Activated naive CD4-positive, alpha-beta T cell treated with anti-CD3 and anti-CD28 coated beads, Interleukin-2, amount 50 U/mL, for 16 hours (primary cell): ENCODE data around the gene CNN2.
A peak's percentile ranks its signal among the peaks of the same experiment; 100 is the strongest.

ENCODE experiments used
- DNase-seq: peaks from one replicate; pipeline ENCODE4 v3.0.0-alpha.2; 2020

CNN2 gene

DNA sequence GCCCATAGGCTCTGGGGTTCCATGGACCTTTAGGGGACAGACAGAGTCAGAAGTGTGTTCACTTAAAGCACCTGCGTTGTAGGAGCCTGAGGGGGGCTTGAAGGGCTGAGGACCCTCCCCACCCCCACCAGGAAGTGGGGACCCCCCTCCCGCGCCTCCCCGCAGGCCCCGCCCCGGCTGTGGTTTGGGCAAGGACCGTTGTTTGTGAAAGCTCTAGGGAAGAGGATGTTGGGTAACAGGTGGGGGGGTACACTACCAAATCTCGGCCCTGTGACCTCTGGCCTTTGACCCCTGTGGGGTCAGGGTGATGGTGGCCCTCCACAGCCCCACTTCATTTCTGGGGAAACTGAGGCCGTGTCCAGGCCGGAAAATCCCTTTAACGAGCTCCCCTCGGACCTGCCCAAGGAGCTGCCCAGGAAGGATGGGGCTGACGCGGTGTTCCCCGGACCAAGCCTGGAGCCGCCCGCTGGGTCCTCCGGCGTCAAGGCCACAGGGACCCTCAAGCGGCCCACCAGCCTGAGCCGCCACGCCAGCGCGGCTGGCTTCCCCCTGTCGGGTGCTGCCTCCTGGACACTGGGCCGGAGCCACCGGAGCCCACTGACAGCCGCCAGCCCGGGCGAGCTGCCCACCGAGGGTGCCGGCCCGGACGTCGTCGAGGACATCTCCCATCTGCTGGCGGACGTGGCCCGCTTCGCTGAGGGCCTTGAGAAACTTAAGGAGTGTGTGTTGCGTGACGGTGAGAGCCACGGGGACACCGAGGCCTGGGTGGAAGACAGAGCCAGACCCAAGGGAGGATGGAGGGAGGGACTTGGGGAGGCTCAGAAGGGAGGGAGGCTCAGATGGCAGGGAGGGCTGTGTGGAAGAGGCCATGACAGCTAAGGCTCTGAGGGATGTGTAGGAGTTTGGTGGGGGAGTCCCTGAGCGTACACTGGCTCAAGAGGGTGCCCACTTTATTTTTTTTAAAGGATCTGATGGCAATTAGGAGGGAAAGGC lies 41.9 kb downstream of the CNN2 start:
- peak; percentile 55 for DNase-seq

DNA sequence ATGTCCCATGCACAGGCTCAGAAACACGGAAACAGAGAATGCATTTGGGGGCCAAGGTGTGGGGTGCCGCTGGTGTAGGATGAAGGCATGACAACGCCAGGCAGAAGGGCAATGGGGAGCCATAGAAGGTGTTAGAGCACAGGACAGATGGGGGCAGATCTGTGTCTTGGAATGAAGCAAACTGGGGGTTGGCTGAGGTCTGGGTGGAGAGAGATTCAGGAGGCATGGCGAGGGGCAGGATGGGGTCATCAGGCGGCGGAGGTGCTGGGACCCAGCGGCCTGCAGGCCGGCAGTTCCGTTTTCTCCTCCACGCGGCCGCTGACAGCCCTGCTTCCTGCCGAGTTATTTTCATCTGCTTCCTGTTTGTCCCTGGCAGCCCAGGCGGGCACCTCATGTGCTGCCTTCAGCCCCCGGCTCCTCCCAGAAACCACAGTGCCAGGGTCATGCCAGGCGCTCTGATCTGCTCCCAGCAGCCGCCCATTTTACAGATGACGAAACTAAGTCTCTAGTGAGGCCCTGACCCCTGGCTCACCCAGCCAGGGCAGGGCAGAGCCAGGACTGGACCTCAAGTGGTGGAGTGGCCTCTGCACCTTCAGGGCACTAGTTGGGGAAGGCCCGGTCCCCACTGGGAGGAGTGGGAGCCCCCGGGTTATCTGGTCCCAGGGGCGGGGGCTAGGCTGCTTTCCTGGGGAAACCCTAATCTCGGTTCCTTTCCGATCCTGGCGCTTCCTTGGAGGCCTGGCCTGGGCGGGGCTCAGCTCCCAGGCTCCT lies 42.8 kb downstream of the CNN2 start:
- peak; percentile 45 for DNase-seq

DNA sequence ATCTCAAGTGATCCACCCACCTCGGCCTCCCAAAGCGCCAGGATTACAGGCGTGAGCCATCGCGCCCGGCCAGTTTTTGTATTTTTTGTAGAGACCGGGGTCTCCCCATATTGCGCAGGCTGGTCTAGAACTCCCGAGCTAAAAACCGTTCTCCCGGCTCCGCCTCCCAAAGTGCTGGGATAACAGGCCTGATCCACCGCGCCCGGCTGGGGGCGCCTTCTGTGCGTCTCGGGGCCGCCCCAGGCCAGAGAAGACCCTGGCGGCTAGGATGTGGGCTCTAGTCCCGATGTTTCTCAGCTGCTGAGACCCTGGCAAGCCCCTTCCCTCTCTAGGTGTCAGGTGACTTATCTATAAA lies 44.1 kb downstream of the CNN2 start:
- DNase-seq, result no peak

DNA sequence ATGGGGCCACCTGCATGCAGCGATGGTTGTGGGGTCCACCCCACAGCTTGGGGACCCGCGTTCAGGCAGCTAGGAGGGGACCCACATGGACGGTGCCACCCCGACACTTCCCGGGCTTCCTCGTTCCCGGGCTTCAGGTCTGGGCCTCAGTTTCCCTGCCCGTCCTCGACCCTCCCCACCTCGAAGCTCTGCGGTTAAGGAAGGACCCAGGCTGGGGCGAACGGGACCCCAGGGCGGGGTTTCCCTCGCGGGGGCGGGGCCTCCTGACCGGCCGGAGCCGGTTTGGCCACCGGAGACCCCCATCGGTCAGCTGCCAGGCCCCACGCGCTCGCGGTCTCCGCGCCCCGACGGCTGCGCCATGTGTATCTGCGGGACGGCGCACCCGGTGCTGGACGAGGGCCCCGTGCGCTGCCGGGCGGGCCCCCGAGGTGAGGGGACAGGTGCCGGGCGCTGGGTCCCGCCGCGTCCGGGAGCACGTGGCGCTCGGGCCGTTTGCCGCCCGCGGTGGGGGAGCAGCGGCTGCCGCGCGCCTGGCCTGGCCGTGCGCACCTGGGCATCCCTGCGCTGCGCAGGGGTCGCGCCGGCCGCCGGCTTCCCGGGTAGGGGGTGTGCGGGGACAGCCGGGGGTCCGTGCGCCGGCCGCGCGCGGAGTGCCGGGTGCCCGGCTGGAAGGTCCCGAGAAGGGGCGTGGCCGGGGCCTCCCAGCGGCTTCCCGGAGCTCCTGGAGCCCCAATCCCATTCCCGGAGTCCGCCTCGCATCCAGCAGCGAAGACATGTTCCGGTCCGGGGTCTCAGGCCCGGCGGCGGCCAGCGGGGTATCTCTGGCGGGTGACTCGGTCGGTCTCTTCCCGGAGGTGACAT lies 44.8 kb downstream of the CNN2 start:
- no peak for DNase-seq

DNA sequence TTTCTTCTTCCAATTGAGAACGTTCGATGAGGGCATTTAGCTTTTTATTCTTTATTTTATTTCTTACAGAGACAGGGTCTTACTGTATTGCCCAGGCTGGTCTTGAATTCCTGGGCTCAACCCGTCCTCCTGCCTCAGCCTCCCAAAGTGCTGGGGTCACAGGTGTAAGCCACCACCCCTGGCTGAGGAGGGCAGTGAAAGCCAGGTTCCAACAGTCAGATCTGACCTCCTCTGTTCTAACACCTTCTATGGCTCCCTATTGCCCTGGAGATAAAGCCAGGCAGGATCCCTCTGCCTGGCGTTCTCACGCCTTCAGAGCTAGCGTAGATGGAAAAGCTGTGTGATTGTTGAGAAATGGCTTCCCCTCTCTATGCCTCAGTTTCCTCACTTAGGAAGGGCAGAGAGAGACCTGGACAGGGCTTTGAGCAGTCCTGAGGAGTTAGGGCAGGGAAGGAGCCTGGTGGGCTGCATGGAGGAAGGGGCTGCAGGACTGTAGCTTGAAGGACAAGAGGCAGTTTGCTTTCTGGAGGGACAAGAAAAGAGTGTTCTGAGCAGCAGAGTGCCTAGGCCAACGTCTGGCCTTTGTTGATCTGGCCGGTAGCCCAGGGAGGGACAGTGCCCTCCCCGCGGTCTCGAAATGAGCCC lies 46.1 kb downstream of the CNN2 start:
- DNase-seq, result no peak

DNA sequence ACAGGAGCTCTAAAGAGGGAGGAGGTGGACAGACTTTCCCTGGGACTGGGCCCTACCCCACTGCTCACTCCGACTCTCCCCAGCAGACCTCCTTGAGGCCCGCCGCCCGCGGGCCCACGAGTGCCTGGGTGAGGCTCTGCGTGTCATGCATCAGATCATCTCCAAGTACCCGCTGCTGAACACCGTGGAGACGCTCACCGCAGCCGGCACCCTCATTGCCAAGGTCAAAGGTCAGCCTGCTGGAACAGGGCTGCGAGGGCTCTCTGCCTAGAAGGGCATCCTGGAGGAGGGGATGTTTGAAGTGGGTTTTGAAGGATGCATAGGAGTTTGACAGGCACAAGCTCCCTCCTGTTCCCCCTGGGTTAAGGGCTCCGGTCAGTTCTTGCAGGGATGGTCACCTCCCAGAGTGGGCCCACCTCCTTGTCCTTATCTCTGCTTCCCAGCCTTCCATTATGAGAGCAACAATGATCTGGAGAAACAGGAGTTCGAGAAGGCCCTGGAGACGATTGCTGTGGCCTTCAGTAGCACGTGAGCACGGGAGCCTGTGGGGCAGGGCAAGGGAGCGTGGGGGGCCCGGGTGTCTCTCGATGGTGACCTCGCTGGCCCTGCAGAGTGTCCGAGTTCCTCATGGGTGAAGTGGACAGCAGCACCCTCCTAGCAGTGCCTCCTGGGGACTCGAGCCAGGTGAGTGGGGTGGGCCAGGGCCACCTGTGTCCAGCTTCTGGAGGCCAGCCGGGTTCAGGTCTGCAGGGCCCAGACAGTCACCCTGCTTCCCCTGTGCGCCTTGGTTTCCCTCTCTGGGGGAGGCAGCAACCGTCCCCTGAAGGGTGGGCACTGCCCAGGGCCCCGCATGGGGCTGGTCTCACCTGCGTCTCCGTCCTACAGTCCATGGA lies 46.9 kb downstream of the CNN2 start:
- DNase-seq, result peak; percentile 26

DNA sequence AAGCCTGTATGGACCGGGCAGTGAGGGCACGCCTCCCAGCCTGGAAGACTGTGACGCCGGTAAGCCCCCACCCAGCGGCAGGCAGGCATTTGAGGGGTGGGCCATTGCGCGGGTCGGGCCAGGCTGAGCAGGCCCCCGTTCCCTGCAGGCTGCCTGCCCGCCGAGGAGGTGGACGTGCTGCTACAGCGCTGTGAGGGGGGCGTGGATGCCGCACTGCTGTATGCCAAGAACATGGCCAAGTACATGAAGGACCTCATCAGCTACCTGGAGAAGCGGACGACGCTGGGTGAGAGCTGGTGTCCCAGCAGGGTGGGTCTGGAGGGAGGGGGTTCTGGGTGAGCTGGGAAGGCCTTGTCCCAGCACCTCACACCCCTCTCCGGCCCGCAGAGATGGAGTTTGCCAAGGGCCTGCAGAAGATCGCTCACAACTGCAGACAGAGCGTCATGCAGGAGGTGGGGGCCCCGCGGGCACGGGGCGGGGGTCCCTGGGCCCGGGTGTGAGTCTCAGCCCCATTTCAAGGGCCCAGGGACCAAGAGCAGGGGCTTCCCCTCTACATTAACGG lies 47.6 kb downstream of the CNN2 start:
- DNase-seq, result peak; percentile 12

DNA sequence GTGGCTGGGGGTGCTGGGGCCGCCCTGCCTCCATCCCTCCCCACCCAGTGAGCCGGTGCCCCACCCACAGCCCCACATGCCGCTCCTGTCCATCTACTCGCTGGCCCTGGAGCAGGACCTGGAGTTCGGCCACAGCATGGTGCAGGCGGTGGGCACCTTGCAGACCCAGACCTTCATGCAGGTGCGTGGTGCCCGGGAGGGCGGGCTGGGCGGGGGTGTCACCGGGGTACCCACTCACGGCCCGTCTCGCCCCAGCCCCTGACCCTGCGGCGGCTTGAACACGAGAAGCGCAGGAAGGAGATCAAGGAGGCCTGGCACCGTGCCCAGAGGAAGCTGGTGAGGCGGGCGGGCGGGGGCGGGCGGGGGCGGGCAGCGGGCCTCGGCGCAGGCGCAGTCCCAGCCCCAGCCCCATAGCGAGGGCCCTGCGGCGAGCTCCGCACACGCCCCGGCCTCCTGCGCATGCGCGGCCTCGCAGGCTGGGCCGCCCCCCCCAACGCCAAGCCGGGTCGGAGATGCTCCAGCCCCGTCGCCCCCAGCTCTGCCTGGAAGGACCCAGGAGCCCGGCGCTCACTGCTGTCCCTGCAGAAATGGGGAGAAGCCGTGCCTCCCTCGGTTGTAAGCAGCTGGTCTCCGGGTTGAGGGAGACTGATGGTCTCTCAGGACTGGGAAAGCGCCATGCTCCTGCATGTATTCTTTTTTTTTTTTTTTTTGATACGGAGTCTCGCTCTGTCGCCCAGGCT lies 48.3 kb downstream of the CNN2 start:
- DNase-seq, result peak; percentile 81

DNA sequence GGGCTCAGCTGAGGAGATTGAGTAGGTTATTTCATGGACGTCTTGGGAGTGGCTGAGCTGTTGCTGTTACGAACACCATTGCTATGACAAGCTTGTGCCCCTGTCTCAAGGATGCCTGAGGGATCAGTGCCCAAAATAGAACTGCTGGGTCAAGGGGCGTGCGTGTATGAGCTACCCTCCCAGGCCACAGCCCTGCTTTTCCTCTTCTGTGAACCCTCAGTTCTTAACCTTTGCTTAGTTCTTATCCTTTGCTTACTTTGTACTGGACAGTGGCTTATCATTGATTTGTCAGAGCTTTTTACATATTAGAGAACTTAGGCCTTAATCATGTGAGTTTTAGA lies 49.6 kb downstream of the CNN2 start:
- DNase-seq, result no peak

DNA sequence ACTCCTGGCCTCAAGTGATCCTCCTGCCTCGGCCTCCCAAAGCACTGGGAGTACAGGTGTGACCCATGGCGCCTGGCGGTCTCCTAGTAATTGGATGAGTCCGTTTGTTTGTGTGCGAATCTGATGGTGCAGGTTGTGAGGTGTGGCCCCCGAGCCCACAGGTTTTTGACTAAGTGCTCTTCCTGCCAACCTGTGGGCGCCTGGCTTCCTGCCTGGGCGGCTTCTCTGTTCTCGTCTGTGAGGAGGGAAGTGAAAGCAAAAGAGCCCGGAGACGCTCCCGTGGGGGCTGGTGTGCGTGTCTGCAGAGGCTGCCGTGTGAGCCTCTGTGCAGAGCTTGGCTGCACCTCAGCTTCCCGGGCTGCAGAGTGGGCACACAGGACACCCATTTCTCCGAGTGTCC lies 50.5 kb downstream of the CNN2 start:
- DNase-seq, result peak; percentile 94

DNA sequence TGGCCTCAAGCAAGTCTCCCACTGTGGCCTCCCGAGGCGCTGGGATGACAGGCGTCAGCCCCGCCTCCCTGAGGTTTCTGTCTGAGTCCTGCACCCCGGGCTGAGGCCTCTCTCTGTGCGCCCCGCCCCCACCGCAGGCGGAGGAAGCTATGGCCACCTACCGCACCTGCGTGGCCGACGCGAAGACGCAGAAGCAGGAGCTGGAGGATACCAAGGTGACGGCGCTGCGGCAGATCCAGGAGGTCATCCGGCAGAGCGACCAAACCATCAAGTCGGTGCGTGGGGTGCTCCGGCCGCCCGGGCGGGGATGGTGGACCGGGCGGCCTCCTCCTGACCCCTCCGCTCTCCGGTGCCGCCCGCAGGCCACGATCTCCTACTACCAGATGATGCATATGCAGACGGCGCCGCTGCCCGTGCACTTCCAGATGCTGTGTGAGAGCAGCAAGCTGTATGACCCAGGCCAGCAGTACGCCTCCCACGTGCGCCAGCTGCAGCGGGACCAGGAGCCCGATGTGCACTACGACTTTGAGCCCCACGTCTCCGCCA lies 53.2 kb downstream of the CNN2 start:
- peak; percentile 79 for DNase-seq

DNA sequence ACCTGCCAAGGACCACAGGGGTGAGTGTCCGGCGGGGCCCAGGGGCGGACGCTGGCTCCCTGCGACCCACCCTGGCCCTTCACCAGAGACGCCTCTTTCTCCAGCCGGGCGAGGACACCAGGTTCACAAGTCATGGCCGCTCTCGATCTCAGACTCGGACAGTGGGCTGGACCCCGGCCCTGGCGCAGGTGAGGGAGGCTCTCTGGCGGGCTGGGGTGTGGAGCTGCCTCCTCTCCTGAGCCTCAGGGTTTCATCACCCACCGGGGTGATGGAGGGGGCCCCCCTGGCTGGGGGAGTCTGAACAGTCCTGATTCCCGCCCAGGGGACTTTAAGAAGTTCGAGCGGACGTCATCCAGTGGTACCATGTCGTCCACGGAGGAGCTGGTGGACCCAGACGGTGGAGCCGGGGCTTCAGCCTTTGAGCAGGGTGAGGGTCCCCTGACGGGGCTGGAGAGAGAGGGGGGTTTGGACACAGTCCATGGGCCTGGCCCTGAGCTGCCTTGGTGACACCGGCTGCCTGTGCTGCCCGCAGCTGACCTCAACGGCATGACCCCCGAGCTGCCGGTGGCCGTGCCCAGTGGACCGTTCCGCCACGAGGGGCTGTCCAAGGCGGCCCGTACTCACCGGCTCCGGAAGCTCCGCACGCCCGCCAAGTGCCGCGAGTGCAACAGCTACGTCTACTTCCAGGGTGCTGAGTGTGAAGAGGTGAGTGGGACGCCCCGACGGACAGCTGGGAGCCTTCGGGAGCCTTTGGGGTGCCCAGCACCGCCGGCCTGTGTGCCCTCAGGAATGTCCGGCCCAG lies 54.2 kb downstream of the CNN2 start:
- peak; percentile 8 for DNase-seq

DNA sequence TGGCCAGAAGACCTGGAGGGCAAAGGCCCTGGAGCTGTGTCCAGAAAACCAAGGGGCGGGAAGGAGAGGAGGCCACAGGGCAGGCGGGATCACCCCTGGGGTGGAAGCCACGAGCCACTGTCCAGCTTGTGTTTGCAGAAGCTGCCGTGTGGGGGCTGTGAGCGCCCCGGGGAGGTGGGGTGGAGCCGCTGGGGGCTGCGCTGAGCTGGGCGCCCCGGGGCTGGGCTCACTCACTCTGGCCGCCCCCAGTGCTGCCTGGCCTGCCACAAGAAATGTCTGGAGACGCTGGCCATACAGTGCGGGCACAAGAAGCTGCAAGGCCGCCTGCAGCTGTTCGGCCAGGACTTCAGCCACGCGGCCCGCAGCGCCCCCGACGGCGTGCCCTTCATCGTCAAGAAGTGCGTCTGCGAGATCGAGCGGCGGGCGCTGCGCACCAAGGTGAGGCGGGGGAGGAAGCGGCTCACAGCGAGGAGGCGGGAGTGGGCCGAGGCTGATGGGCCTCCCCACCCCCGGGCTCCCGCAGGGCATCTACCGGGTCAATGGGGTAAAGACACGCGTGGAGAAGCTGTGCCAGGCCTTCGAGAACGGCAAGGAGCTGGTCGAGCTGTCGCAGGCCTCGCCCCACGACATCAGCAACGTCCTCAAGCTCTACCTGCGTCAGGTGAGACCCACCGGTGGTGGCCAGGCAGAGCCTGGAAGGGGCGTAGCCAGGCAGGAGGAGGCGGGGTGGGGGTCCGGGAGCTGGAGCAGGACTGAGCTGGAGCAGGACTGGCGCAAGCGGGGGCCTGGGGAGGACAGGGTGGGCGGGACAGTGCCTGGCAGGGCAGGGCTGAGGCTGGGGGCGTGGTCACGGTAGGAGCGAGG lies 55.1 kb downstream of the CNN2 start:
- DNase-seq, result peak; percentile 11

DNA sequence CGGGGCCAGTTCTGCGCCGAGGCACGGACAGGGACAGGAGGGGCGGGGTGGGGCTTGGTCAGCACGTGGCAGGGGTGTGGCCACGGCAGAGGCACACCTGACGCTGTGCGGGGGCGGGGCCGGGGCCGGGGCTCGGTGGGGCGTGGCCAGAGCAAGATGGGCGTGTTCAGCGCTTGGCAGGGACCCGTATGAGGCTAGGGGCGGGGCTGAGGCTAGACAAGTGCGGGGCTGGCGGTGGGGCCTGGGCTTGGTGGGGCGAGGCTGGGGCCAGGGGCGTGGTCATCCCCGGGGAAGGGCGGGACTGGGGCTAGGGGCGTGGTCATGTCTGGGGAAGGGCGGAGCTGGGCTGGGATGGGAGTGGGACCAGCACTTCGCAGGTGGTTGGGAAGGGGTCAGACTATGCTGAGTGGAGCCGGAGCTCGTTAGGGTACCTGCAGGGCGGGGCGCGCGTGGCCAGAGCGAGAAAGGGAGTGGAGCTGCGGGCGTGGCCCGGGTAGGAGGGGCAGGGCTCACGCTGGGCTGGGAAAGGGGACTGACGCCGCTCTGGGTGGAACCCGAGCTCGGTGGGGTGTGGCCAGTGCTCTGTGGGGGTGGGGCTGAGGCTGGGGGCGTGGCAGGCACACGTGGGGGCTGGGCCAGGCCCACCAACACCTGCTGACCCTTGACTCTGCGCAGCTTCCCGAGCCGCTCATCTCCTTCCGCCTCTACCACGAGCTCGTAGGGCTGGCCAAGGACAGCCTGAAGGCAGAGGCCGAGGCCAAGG lies 55.9 kb downstream of the CNN2 start:
- DNase-seq, result peak; percentile 75

DNA sequence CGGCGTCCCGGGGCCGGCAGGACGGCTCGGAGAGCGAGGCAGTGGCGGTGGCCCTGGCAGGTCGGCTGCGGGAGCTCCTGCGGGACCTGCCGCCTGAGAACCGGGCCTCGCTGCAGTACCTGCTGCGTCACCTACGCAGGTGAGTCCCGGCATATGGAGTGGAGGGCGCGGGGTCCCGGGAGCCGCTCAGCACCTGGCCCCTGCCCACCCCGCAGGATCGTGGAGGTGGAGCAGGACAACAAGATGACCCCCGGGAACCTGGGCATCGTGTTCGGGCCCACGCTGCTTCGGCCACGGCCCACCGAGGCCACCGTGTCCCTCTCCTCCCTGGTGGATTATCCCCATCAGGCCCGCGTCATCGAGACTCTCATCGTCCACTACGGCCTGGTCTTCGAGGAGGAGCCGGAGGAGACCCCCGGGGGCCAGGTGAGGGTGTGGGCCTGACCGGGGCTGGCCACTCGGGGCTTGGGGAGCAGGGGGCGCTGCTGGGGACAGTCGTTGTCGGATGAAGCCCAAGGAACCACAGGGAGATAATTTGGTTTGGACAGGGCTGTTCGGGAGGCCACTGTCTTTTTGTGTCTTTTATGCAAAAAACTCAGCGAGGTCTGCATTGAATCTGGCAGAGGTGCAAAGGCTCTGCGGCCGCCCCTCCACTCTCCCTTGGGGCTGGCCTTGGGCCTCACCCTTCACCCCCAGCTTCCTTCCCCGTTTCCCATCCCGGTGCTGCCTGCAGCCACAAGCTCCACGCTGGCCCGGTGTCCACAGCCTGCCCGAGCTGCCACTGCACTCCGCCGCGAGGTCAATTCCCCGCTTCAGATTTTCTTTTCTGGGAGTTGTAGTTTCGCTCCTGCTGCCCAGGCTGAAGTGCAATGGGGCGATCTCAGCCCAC lies 56.8 kb downstream of the CNN2 start:
- DNase-seq, result no peak
